NCI-H69 (cell line): ENCODE data around the gene SYNPO2.
"Not testable (repeated sequence)": the region's sequence is repeated elsewhere in the genome, so short reads cannot be mapped to it uniquely, and the experiment has no call there.

Experiments
- DNase-seq: peaks from one replicate; lab custom pipeline; 2025; lab: John Stamatoyannopoulos, UW

The SYNPO2 gene

GRCh38 chr4:118999919-119000318 lies 111.3 kb downstream of the SYNPO2 start:
- DNase-seq, result no peak

GRCh38 chr4:119000400-119000799 lies 111.7 kb downstream of the SYNPO2 start:
- no peak for DNase-seq

GRCh38 chr4:119002476-119002875 lies 113.8 kb downstream of the SYNPO2 start:
- no peak for DNase-seq

- not testable (repeated sequence) for DNase-seq
Measured at GRCh38 chr4:119003001-119003400, 114.3 kb downstream of the SYNPO2 start.

- no peak for DNase-seq
Measured at GRCh38 chr4:119005928-119006460, 117.3 kb downstream of the SYNPO2 start.

- DNase-seq, result no peak
Measured at GRCh38 chr4:119008761-119009160, 120.1 kb downstream of the SYNPO2 start.

GRCh38 chr4:119010221-119010620 lies 121.6 kb downstream of the SYNPO2 start:
- not testable (repeated sequence) for DNase-seq

- DNase-seq, result peak; percentile 19
Measured at GRCh38 chr4:119010909-119011606, 122.4 kb downstream of the SYNPO2 start.

GRCh38 chr4:119011607-119011988 lies 122.9 kb downstream of the SYNPO2 start:
- DNase-seq, result no peak

GRCh38 chr4:119014658-119015057 lies 126.0 kb downstream of the SYNPO2 start:
- DNase-seq, result no peak

- DNase-seq, result no peak
Measured at GRCh38 chr4:119016636-119017035, 128.0 kb downstream of the SYNPO2 start.

- no peak for DNase-seq
Measured at GRCh38 chr4:119017636-119018035, 129.0 kb downstream of the SYNPO2 start.

GRCh38 chr4:119020158-119020557 lies 131.5 kb downstream of the SYNPO2 start:
- DNase-seq, result no peak

- DNase-seq, result not testable (repeated sequence)
Measured at GRCh38 chr4:119022520-119022919, 133.9 kb downstream of the SYNPO2 start.

GRCh38 chr4:119024102-119024501 lies 135.4 kb downstream of the SYNPO2 start:
- DNase-seq, result no peak

- DNase-seq, result no peak
Measured at GRCh38 chr4:119025420-119025819, 136.8 kb downstream of the SYNPO2 start.

- no peak for DNase-seq
Measured at GRCh38 chr4:119025916-119026661, 137.4 kb downstream of the SYNPO2 start.

GRCh38 chr4:119026662-119027444 lies 138.2 kb downstream of the SYNPO2 start:
- no peak for DNase-seq

GRCh38 chr4:119027811-119028210 lies 139.2 kb downstream of the SYNPO2 start:
- no peak for DNase-seq

GRCh38 chr4:119028296-119028695 lies 139.6 kb downstream of the SYNPO2 start:
- DNase-seq, result no peak

GRCh38 chr4:119029847-119030535 lies 141.3 kb downstream of the SYNPO2 start:
- DNase-seq, result no peak

- no peak for DNase-seq
Measured at GRCh38 chr4:119030536-119030890, 141.9 kb downstream of the SYNPO2 start.
